ENCODE measurements around the gene STK26. TPM values are rescaled to one million over a fixed set of nuclear protein-coding genes. Genes with fewer than 3 reads are reported as not detected.

Gene STK26
- total RNA-seq (2014; rRNA removed; shearing (Covaris generic); ENCODE audit: low replicate concordance) = 34.3 and 49.5 TPM in 2 replicates

DNA sequence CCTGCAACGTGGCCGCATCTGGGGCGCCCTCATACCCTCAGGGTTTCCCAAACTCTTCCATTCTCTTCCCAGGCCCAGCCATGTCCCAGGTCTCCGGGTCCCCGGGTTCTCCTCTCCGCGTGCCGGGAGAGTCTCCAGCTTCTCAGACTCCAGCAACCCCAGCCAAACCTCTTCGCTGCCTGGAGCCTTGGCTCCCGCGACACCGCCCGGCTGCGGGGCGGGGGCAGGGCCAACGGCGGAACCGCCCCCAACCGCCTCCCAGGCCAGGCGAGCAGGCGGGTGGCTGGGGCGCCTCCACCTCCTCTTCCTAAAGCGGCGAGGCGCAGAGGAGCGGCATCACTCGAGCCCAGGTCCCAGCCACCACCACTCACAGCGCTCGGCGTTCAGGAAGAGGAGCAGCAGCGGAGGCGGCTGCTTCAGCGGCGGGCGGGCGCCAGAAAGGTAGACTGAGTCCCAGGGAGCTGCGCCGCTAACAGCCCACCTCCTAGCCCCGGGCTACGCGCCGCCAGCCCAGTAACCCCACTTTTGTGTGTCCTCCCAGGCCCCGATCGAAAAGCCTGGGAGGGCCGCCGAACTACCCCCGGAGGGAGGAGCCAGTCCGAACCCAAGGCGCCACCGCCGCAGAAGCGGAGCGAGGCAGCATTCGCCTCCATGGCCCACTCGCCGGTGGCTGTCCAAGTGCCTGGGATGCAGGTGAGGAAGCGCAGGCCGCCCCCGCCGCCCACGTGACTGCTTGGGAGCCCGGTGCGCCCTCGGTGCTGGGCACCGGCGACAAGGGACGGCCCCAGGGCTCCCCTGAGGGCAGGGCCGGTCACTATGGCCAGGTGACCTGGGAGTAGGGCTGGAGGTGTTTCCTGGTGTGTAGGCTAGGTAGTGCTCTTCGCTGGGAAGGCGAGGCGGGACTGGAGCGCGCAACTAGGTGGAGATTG, at the start of gene STK26:
Gene STK26 (plus strand): TSS at position 336 of the 929 bp plus-strand sequence. CDS start 316 bp downstream, at position 652.
- Histone ChIP-seq H2AFZ (ENCODE audit: low read length) (peak within 1 kb of the TSS; percentile 40; the same call in 1 of the 2 replicates), H3K9me2 (replicated peaks; ENCODE audit: insufficient read depth, low read length) (no peaks in the 10 kb centered on the region), H3K27ac (ENCODE audit: low read length) (peak within 1 kb of the TSS; percentile 53), H3K9ac (ENCODE audit: low read length) (peak within 1 kb of the TSS; percentile 82), H3K9me3 (ENCODE audit: low read length) (no peaks in the 10 kb centered on the region), H3K4me2 (ENCODE audit: low read depth, low read length, poor library complexity, severe bottlenecking) (peak within 1 kb of the TSS; percentile 68), H3K79me2 (ENCODE audit: low read length) (peaks cover 46% of the 10 kb centered on the region), H3K4me3 (ENCODE audit: low read length) (peak within 1 kb of the TSS; percentile 78), H4K20me1 (ENCODE audit: insufficient read depth, low read depth, low read length) (no peaks in the 10 kb centered on the region), H3K27me3 (ENCODE audit: low read length) (no peaks in the 10 kb centered on the region), H3K4me1 (ENCODE audit: low read length) (peaks cover 21% of the 10 kb centered on the region), H3K36me3 (ENCODE audit: insufficient read depth, low read length) (0 out of 2 replicates have a peak, but pooled peaks cover 3% of the 10 kb centered on the region)
- peak; percentile 89 for DNase-seq

DNA sequence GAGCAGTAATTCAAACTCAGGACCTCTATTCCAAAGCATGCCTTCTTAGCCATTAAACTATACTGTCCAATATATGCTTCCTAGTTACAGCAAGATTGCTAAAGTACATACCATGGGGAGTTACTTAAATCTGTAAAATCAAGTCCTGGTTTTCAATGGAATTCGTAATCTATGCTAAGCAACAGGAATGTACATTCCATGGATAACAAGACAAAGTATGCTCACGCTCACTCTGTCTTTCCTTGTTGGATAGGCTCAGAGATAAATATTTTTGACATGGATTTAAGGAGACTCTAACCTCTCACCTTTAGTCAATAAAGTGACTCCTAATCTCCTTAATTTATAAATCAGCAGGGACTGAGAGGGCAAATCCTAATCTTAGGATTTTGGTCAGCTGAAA, 47.3 kb upstream of the STK26 start:
- H3K9me2 ChIP-seq (replicated peaks; ENCODE audit: insufficient read depth, low read length) = no peaks in the 10 kb centered on the region
- no peak overlapping the region for H3K9ac ChIP-seq (ENCODE audit: low read length)
- no peak overlapping the region for H3K27ac ChIP-seq (ENCODE audit: low read length)
- no peaks in the 10 kb centered on the region for H3K36me3 ChIP-seq (ENCODE audit: insufficient read depth, low read length)
- DNase-seq = no peak
- H3K4me1 ChIP-seq (ENCODE audit: low read length) = no peaks in the 10 kb centered on the region
- H3K79me2 ChIP-seq (ENCODE audit: low read length) = no peaks in the 10 kb centered on the region
- H3K4me2 ChIP-seq (ENCODE audit: low read depth, low read length, poor library complexity, severe bottlenecking) = no peak overlapping the region
- no peaks in the 10 kb centered on the region for H3K27me3 ChIP-seq (ENCODE audit: low read length)
- H3K4me3 ChIP-seq (ENCODE audit: low read length) = no peak overlapping the region
- no peaks in the 10 kb centered on the region for H4K20me1 ChIP-seq (ENCODE audit: insufficient read depth, low read depth, low read length)
- H3K9me3 ChIP-seq (ENCODE audit: low read length) = no peaks in the 10 kb centered on the region
- H2AFZ ChIP-seq (ENCODE audit: low read length) = no peak overlapping the region

GRCh38 chrX:131977619-131978018, 45.5 kb upstream of the STK26 start:
- Histone ChIP-seq H4K20me1 (ENCODE audit: insufficient read depth, low read depth, low read length) (no peaks in the 10 kb centered on the region), H3K79me2 (ENCODE audit: low read length) (no peaks in the 10 kb centered on the region), H3K4me1 (ENCODE audit: low read length) (no peaks in the 10 kb centered on the region), H3K4me3 (ENCODE audit: low read length) (no peak overlapping the region), H3K36me3 (ENCODE audit: insufficient read depth, low read length) (no peaks in the 10 kb centered on the region), H2AFZ (ENCODE audit: low read length) (no peak overlapping the region), H3K9me2 (replicated peaks; ENCODE audit: insufficient read depth, low read length) (no peaks in the 10 kb centered on the region), H3K9me3 (ENCODE audit: low read length) (no peaks in the 10 kb centered on the region), H3K27ac (ENCODE audit: low read length) (no peak overlapping the region), H3K27me3 (ENCODE audit: low read length) (no peaks in the 10 kb centered on the region), H3K9ac (ENCODE audit: low read length) (no peak overlapping the region), H3K4me2 (ENCODE audit: low read depth, low read length, poor library complexity, severe bottlenecking) (no peak overlapping the region)
- no peak for DNase-seq

DNA sequence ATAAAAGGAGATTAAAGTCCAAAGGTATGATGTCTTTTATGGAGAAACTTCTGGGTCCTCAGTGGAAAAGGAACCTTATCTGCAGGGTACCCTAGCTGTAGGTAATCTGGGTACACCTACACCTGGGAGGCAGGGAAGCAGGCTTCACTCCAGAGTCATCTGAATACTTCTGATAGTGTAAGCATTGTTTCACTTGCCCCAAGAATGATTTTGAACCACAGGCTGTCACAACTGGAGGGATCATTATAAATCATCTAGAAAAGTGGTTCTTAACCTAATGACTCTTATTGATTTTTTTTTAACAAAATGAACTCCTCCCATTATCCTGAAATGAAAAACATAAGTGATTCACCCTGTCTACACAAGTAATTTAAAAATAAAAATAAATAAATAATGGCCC, 44.0 kb upstream of the STK26 start:
- Histone ChIP-seq H3K4me3 (ENCODE audit: low read length) (no peak overlapping the region), H3K4me1 (ENCODE audit: low read length) (no peaks in the 10 kb centered on the region), H3K27ac (ENCODE audit: low read length) (no peak overlapping the region), H3K27me3 (ENCODE audit: low read length) (no peaks in the 10 kb centered on the region), H4K20me1 (ENCODE audit: insufficient read depth, low read depth, low read length) (no peaks in the 10 kb centered on the region), H3K36me3 (ENCODE audit: insufficient read depth, low read length) (no peaks in the 10 kb centered on the region), H3K9me2 (replicated peaks; ENCODE audit: insufficient read depth, low read length) (no peaks in the 10 kb centered on the region), H3K9ac (ENCODE audit: low read length) (no peak overlapping the region), H3K9me3 (ENCODE audit: low read length) (no peaks in the 10 kb centered on the region), H3K79me2 (ENCODE audit: low read length) (no peaks in the 10 kb centered on the region), H3K4me2 (ENCODE audit: low read depth, low read length, poor library complexity, severe bottlenecking) (no peak overlapping the region), H2AFZ (ENCODE audit: low read length) (no peak overlapping the region)
- DNase-seq = no peak

GRCh38 chrX:131985526-131986049, 37.5 kb upstream of the STK26 start:
- H3K4me1 ChIP-seq (ENCODE audit: low read length) = peaks cover 6% of the 10 kb centered on the region; the same call in 1 of the 2 replicates
- H3K9me3 ChIP-seq (ENCODE audit: low read length) = no peaks in the 10 kb centered on the region
- no peak overlapping the region for H3K9ac ChIP-seq (ENCODE audit: low read length)
- H3K4me3 ChIP-seq (ENCODE audit: low read length) = no peak overlapping the region
- no peak overlapping the region for H3K27ac ChIP-seq (ENCODE audit: low read length)
- H4K20me1 ChIP-seq (ENCODE audit: insufficient read depth, low read depth, low read length) = no peaks in the 10 kb centered on the region
- H3K79me2 ChIP-seq (ENCODE audit: low read length) = no peaks in the 10 kb centered on the region
- H3K9me2 ChIP-seq (replicated peaks; ENCODE audit: insufficient read depth, low read length) = no peaks in the 10 kb centered on the region
- H3K4me2 ChIP-seq (ENCODE audit: low read depth, low read length, poor library complexity, severe bottlenecking) = no peak overlapping the region
- DNase-seq = no peak
- H3K27me3 ChIP-seq (ENCODE audit: low read length) = no peaks in the 10 kb centered on the region
- no peak overlapping the region for H2AFZ ChIP-seq (ENCODE audit: low read length)
- no peaks in the 10 kb centered on the region for H3K36me3 ChIP-seq (ENCODE audit: insufficient read depth, low read length)

DNA sequence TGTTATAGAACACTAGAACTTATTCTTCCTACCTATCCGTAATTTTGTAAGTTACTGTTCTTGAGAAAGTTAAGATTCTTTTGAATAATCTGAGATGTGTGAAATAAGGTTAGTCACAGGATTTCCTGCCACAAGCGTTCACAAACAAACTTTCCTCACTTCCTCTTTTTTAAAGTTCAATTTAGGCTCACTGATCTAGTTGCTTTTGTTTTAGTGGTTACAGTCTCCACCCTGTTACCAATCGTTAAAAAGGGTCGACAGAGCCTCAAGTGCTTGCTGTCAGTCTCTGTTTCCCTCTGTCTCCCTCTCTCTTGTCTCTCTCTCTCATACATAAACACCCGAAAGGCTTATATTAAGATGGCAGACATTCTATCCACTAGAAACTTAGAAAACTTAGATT, 35.9 kb upstream of the STK26 start:
- H3K4me3 ChIP-seq (ENCODE audit: low read length) = no peak overlapping the region
- peak; percentile 58 for DNase-seq
- peak overlapping the region; percentile 18 for H3K4me2 ChIP-seq (ENCODE audit: low read depth, low read length, poor library complexity, severe bottlenecking)
- H3K79me2 ChIP-seq (ENCODE audit: low read length) = no peaks in the 10 kb centered on the region
- H3K36me3 ChIP-seq (ENCODE audit: insufficient read depth, low read length) = no peaks in the 10 kb centered on the region
- H3K4me1 ChIP-seq (ENCODE audit: low read length) = peaks cover 6% of the 10 kb centered on the region; the same call in 1 of the 2 replicates
- H2AFZ ChIP-seq (ENCODE audit: low read length) = no peak overlapping the region
- H4K20me1 ChIP-seq (ENCODE audit: insufficient read depth, low read depth, low read length) = no peaks in the 10 kb centered on the region
- no peaks in the 10 kb centered on the region for H3K9me3 ChIP-seq (ENCODE audit: low read length)
- no peak overlapping the region for H3K9ac ChIP-seq (ENCODE audit: low read length)
- no peak overlapping the region for H3K27ac ChIP-seq (ENCODE audit: low read length)
- H3K9me2 ChIP-seq (replicated peaks; ENCODE audit: insufficient read depth, low read length) = no peaks in the 10 kb centered on the region
- no peaks in the 10 kb centered on the region for H3K27me3 ChIP-seq (ENCODE audit: low read length)

DNA sequence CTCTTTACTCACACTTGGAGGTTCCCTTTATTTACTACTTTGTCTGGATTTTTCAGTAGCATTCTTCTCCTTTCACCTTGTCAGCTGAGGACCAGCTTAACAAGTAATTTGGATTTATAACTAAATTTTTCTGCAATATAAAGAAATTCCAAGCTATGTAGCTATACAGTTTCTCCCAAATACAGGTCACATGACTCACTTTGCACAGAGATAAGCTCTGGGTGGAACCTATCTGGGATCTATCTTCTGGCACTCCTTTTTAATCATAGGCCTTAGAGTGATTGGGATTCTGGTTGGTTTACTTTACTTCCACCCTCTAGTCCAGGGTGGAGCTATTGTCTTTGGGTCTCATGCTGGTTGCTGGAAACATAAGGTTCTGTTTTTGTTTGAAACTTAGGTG, 34.9 kb upstream of the STK26 start:
- H3K79me2 ChIP-seq (ENCODE audit: low read length) = no peaks in the 10 kb centered on the region
- no peak for DNase-seq
- peaks cover 6% of the 10 kb centered on the region; the same call in 1 of the 2 replicates for H3K4me1 ChIP-seq (ENCODE audit: low read length)
- no peaks in the 10 kb centered on the region for H3K9me3 ChIP-seq (ENCODE audit: low read length)
- H3K4me2 ChIP-seq (ENCODE audit: low read depth, low read length, poor library complexity, severe bottlenecking) = no peak overlapping the region
- no peaks in the 10 kb centered on the region for H4K20me1 ChIP-seq (ENCODE audit: insufficient read depth, low read depth, low read length)
- no peaks in the 10 kb centered on the region for H3K9me2 ChIP-seq (replicated peaks; ENCODE audit: insufficient read depth, low read length)
- no peak overlapping the region for H3K4me3 ChIP-seq (ENCODE audit: low read length)
- H3K27ac ChIP-seq (ENCODE audit: low read length) = no peak overlapping the region
- no peaks in the 10 kb centered on the region for H3K27me3 ChIP-seq (ENCODE audit: low read length)
- no peaks in the 10 kb centered on the region for H3K36me3 ChIP-seq (ENCODE audit: insufficient read depth, low read length)
- no peak overlapping the region for H3K9ac ChIP-seq (ENCODE audit: low read length)
- no peak overlapping the region for H2AFZ ChIP-seq (ENCODE audit: low read length)

DNA sequence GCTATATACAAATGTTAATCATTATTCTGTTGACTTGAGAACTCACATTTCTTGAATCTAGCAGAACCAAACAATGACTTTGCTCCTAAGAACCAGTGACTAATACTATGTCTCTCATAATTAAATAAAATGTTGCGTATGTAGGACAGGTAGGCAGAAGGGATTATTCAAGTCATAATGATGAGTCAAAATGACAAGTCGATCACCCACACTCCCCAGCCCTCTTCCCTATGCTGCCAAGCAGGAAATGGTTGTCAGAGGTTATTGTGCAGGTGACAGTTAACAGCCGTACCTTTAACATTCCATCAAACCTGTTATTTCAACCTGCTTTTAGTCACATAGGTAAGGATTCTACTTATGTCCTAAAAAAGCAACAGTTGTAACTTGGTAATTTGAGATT, 22.0 kb upstream of the STK26 start:
- Histone ChIP-seq H3K9me2 (replicated peaks; ENCODE audit: insufficient read depth, low read length) (no peaks in the 10 kb centered on the region), H3K36me3 (ENCODE audit: insufficient read depth, low read length) (no peaks in the 10 kb centered on the region), H2AFZ (ENCODE audit: low read length) (no peak overlapping the region), H3K27ac (ENCODE audit: low read length) (no peak overlapping the region), H3K9ac (ENCODE audit: low read length) (no peak overlapping the region), H4K20me1 (ENCODE audit: insufficient read depth, low read depth, low read length) (no peaks in the 10 kb centered on the region), H3K9me3 (ENCODE audit: low read length) (no peaks in the 10 kb centered on the region), H3K79me2 (ENCODE audit: low read length) (no peaks in the 10 kb centered on the region), H3K4me2 (ENCODE audit: low read depth, low read length, poor library complexity, severe bottlenecking) (no peak overlapping the region), H3K4me3 (ENCODE audit: low read length) (no peak overlapping the region), H3K27me3 (ENCODE audit: low read length) (no peaks in the 10 kb centered on the region), H3K4me1 (ENCODE audit: low read length) (no peaks in the 10 kb centered on the region)
- no peak for DNase-seq

All from Karpas-422 (cell line).